ENCODE data around the gene CDS2. TPM values are rescaled to one million over a fixed set of nuclear protein-coding genes. Genes with fewer than 3 reads are reported as not detected.

The CDS2 gene
- total and polyA plus RNA-seq, 4 donors: 9.6 to 31.6 (median 14.4) TPM

DNA sequence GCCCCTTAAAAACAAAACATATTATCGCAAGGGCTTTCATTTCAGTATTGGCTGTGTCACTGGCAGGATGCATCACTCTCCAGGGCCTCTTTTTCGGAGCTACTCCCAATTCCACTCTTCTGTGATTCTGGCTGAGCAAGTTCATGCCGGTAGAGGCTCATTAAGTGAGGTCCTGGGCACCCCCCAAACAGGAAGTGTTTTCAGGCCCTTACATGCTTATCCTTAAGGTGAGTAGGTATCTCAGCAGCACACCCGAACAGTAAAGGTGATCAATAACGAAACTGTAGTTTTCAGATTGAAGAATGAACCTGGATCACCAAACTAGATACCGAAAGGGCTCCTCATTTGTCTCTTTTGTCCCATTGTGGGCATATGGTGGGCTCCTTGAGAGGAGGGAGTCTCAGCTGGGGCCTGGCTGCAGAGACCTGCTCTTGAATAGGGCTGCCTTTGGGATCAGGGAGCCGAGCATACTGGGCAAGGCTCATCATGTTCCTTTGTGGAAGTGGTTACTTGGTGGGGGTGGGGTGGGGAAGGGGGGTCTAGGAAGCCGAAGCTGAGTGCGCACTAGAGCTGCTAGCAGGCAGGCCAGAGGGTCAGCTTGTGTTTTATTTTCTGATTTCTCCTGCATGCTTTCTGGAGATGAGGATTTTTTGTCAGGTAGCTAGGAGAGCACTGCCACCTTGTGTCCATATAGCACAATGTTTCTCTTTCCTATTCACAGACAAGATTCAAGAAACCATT is 65.2 kb downstream of the CDS2 start (continued):
- TF ChIP-seq ZBTB33 (IDR thresholded peaks at IDR 0.05) (no peak), FOXA1 (IDR thresholded peaks at IDR 0.05) (no peak)

GRCh38 chr20:5192570-5193431 is 66.0 kb downstream of the CDS2 start:
- H3K9ac ChIP-seq (ENCODE audit: low read depth in 1 of 2, low read length in 2 of 2): no peak overlapping the region
- H3K27me3 ChIP-seq (ENCODE audit: control insufficient read depth in 4 of 4, insufficient read depth in 4 of 4, low read length in 3 of 4): no peaks in the 10 kb centered on the region
- peaks cover 1 to 15% (median 7%) of the 10 kb centered on the region in 4 donors for H3K36me3 ChIP-seq (ENCODE audit: control insufficient read depth in 4 of 4, insufficient read depth in 3 of 4, low read depth in 1 of 4, low read length in 3 of 4)
- 59% methylated on average over 9 of the region's 9 CpGs for WGBS
- DNase-seq (ENCODE audit: low spot score): no peak
- no peak overlapping the region for H3K27ac ChIP-seq (ENCODE audit: low read depth in 1 of 2, low read length in 2 of 2)
- peaks cover 1 to 36% (median 21%) of the 10 kb centered on the region in 4 donors for H3K4me1 ChIP-seq (ENCODE audit: control insufficient read depth in 4 of 4, insufficient read depth in 4 of 4, low read length in 3 of 4)
- no peaks in the 10 kb centered on the region for H3K9me3 ChIP-seq (ENCODE audit: control insufficient read depth in 4 of 4, low read length in 3 of 4)
- no peak for TF ChIP-seq TAF1 (conservative IDR thresholded peaks at IDR 0.05)
- peak in 1 of 2 donors; percentile 1 for TF ChIP-seq RAD21 (IDR thresholded peaks at IDR 0.05)
- TF ChIP-seq CTCF (IDR thresholded peaks at IDR 0.05; ENCODE audit: low read depth, low read length, missing input control): no peak
- no peak overlapping the region for H3K4me3 ChIP-seq (ENCODE audit: low read depth in 1 of 3, low read length in 3 of 3)

DNA sequence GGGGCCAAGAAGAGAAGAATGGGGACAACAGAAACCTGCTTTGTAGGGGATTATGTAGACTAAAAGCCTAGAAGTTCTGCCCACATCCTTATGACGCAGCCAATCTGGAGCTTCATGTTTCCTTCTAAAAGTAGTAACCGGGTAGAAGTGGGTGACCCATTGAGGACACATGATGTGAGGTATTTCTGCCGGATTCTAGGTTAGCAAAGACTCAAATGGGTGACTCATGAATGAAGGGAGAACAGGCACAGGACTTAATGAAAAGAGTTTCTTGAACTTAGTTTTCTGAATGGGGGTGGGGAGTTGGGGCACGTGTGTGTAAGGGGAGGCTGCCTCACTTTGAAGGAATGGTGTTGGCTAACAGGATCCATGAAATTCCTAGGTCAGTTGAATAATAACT is 68.8 kb downstream of the CDS2 start:
- 91% methylated on average over 4 of the region's 4 CpGs for WGBS

More for the DNA sequence above, 68.8 kb downstream of the CDS2 start:
- no peaks in the 10 kb centered on the region for H3K9me3 ChIP-seq (ENCODE audit: control insufficient read depth in 4 of 4, low read length in 3 of 4)
- no peak for TF ChIP-seq ZBTB33 (IDR thresholded peaks at IDR 0.05)
- no peak for TF ChIP-seq TAF1 (conservative IDR thresholded peaks at IDR 0.05)
- TF ChIP-seq, protein P1, sequence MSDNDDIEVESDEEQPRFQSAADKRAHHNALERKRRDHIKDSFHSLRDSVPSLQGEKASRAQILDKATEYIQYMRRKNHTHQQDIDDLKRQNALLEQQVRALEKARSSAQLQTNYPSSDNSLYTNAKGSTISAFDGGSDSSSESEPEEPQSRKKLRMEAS (IDR thresholded peaks at IDR 0.05): no peak
- TF ChIP-seq EGR1 (IDR thresholded peaks at IDR 0.05; ENCODE audit: low read depth in 2 of 2): no peak
- no peak for TF ChIP-seq CTCF (IDR thresholded peaks at IDR 0.05; ENCODE audit: low read depth, low read length, missing input control)
- TF ChIP-seq RXRA (IDR thresholded peaks at IDR 0.05): no peak
- no peak for TF ChIP-seq YY1 (IDR thresholded peaks at IDR 0.05)
- TF ChIP-seq RAD21 (IDR thresholded peaks at IDR 0.05): no peak
- no peak overlapping the region for H3K9ac ChIP-seq (ENCODE audit: low read depth in 1 of 2, low read length in 2 of 2)
- peaks cover 0 to 15% (median 5%) of the 10 kb centered on the region in 4 donors for H3K4me1 ChIP-seq (ENCODE audit: control insufficient read depth in 4 of 4, insufficient read depth in 4 of 4, low read length in 3 of 4)
- peaks cover 0 to 19% (median 3%) of the 10 kb centered on the region in 4 donors for H3K36me3 ChIP-seq (ENCODE audit: control insufficient read depth in 4 of 4, insufficient read depth in 3 of 4, low read depth in 1 of 4, low read length in 3 of 4)
- H3K27me3 ChIP-seq (ENCODE audit: control insufficient read depth in 4 of 4, insufficient read depth in 4 of 4, low read length in 3 of 4): no peaks in the 10 kb centered on the region
- no peak for DNase-seq (ENCODE audit: low spot score)
- no peak overlapping the region for H3K4me3 ChIP-seq (ENCODE audit: low read depth in 1 of 3, low read length in 3 of 3)
- H3K27ac ChIP-seq (ENCODE audit: low read depth in 1 of 2, low read length in 2 of 2): no peak overlapping the region
